Mesenchymal stem cell (in vitro differentiated cells and primary cell): Measurements from ENCODE around the gene KLB.
A peak's percentile ranks its signal among the peaks of the same experiment; 100 is the strongest.

ENCODE experiments used
- DNase-seq: peaks from one replicate; pipeline ENCODE4 v3.0.0-alpha.2; 2013
- H2AFZ ChIP-seq: one replicate; pipeline ENCODE4 v1.6.1; 2013; ENCODE audit warnings: low read depth, mild to moderate bottlenecking, control low read depth, inconsistent platforms, low read length, moderate library complexity
- H2AK5ac ChIP-seq: 2 replicates; pipeline ENCODE4 v1.6.1; 2013; ENCODE audit warnings: low read length, moderate library complexity, mild to moderate bottlenecking, inconsistent platforms; ENCODE audit not compliant: severe bottlenecking
- H2BK120ac ChIP-seq: one replicate; pipeline ENCODE4 v1.6.1; 2013; ENCODE audit warnings: low read depth, mild to moderate bottlenecking, inconsistent platforms, low read length, moderate library complexity
- H2BK12ac ChIP-seq, 2 experiments: one replicate each; pipeline ENCODE4 v1.6.1; 2013; ENCODE audit warnings: inconsistent platforms in 2 of 2, low read length in 2 of 2, mild to moderate bottlenecking in 2 of 2, moderate library complexity in 2 of 2, control low read depth in 1 of 2
- H2BK15ac ChIP-seq: one replicate; pipeline ENCODE4 v1.6.1; 2013; ENCODE audit warnings: mild to moderate bottlenecking, low read depth, inconsistent platforms; ENCODE audit not compliant: poor library complexity, severe bottlenecking
- H2BK5ac ChIP-seq: 2 replicates; pipeline ENCODE4 v1.6.1; 2013; ENCODE audit warnings: low read depth, mild to moderate bottlenecking, low read length, control low read depth, inconsistent platforms; ENCODE audit not compliant: poor library complexity, severe bottlenecking
- H3K14ac ChIP-seq, 2 experiments: one replicate each; pipeline ENCODE4 v1.6.1; 2013; ENCODE audit warnings: inconsistent platforms in 2 of 2, low read length in 2 of 2, control low read depth in 1 of 2, mild to moderate bottlenecking in 1 of 2, moderate library complexity in 1 of 2
- H3K18ac ChIP-seq, 2 experiments: one replicate each; pipeline ENCODE4 v1.6.1; 2013; ENCODE audit warnings: inconsistent platforms in 2 of 2, low read length in 2 of 2, control low read depth in 1 of 2, low read depth in 1 of 2, mild to moderate bottlenecking in 1 of 2
- H3K23ac ChIP-seq, 2 experiments: one replicate each; pipeline ENCODE4 v1.6.1; 2013; ENCODE audit warnings: inconsistent platforms in 2 of 2, low read length in 2 of 2, mild to moderate bottlenecking in 2 of 2, moderate library complexity in 2 of 2, control low read depth in 1 of 2
- H3K27ac ChIP-seq: 2 replicates; pipeline ENCODE4 v1.5.1; 2013; ENCODE audit warnings: mild to moderate bottlenecking, moderate library complexity, low read length, control low read depth, inconsistent platforms; ENCODE audit not compliant: poor library complexity, severe bottlenecking
- H3K27me3 ChIP-seq, 2 experiments: 2 replicates each; pipeline versions ENCODE4 v1.6.1 to v1.7.0; 2013; ENCODE audit warnings: low read length in 2 of 2, mild to moderate bottlenecking in 2 of 2, moderate library complexity in 2 of 2, control low read depth in 1 of 2, inconsistent platforms in 1 of 2; ENCODE audit not compliant: control insufficient read depth in 1 of 2, insufficient read depth in 1 of 2
- H3K36me3 ChIP-seq, 2 experiments: 2 replicates each; pipeline versions ENCODE4 v1.6.1 to v1.7.0; 2013; ENCODE audit warnings: low read length in 2 of 2, control low read depth in 1 of 2, inconsistent platforms in 1 of 2, low read depth in 1 of 2, mild to moderate bottlenecking in 1 of 2; ENCODE audit not compliant: insufficient read depth in 2 of 2, control insufficient read depth in 1 of 2
- H3K4ac ChIP-seq, 2 experiments: one replicate each; pipeline ENCODE4 v1.6.1; 2013; ENCODE audit warnings: inconsistent platforms in 2 of 2, low read length in 2 of 2, mild to moderate bottlenecking in 2 of 2, moderate library complexity in 2 of 2, control low read depth in 1 of 2, low read depth in 1 of 2
- H3K4me1 ChIP-seq: 2 replicates; pipeline ENCODE4 v1.6.1; 2013; ENCODE audit warnings: low read depth, low read length, control low read depth; ENCODE audit not compliant: control insufficient read depth, insufficient read depth
- H3K4me2 ChIP-seq: 2 replicates; pipeline ENCODE4 v1.6.1; 2013; ENCODE audit warnings: low read length, mild to moderate bottlenecking, inconsistent platforms; ENCODE audit not compliant: poor library complexity, severe bottlenecking
- H3K4me3 ChIP-seq, 2 experiments: 2 replicates each; pipeline versions ENCODE4 v1.5.1 to v1.7.0; 2013; ENCODE audit warnings: low read length in 2 of 2, mild to moderate bottlenecking in 2 of 2, control low read depth in 1 of 2, low read depth in 1 of 2; ENCODE audit not compliant: insufficient read depth in 1 of 2
- H3K79me1 ChIP-seq: replicated peaks from 2 replicates; pipeline ENCODE4 v1.6.1; 2013; ENCODE audit warnings: mild to moderate bottlenecking, control low read depth, low read length, inconsistent platforms; ENCODE audit not compliant: poor library complexity, severe bottlenecking
- H3K9ac ChIP-seq: 2 replicates; pipeline ENCODE4 v1.7.0; 2013; ENCODE audit warnings: mild to moderate bottlenecking, low read length, moderate library complexity
- H3K9me3 ChIP-seq: 2 replicates; pipeline ENCODE4 v1.7.0; 2013; ENCODE audit warnings: mild to moderate bottlenecking, low read length; ENCODE audit not compliant: control insufficient read depth
- H4K8ac ChIP-seq: one replicate; pipeline ENCODE4 v1.6.1; 2013; ENCODE audit warnings: inconsistent platforms, mild to moderate bottlenecking, low read length, moderate library complexity
- H4K91ac ChIP-seq: one replicate; pipeline ENCODE4 v1.6.1; 2013; ENCODE audit warnings: mild to moderate bottlenecking, low read length, inconsistent platforms
- WGBS: methylation state at CpG from one replicate; pipeline ENCODE4 v1.1.7; 2013; ENCODE audit warnings: mixed read lengths; 5-methylcytosine and 5-hydroxymethylcytosine counted together

KLB gene

GRCh38 chr4:39450618-39451017 is 43.9 kb downstream of the KLB start:
- no peak overlapping the region for H2BK5ac ChIP-seq
- H3K27ac ChIP-seq: no peak overlapping the region
- H4K8ac ChIP-seq: no peak overlapping the region
- no peak overlapping the region for H3K4ac ChIP-seq
- H3K9ac ChIP-seq: peak overlapping the region; percentile 32
- no peak overlapping the region for H4K91ac ChIP-seq
- peak; percentile 40 for DNase-seq
- H3K27me3 ChIP-seq: no peaks in the 10 kb centered on the region
- no peak overlapping the region for H3K4me2 ChIP-seq
- no peak overlapping the region for H2AK5ac ChIP-seq
- H2AFZ ChIP-seq: no peak overlapping the region
- 57% methylated on average over 2 of the region's 2 CpGs for WGBS
- H3K18ac ChIP-seq: no peak overlapping the region
- H3K23ac ChIP-seq: no peak overlapping the region
- no peak overlapping the region for H3K4me3 ChIP-seq
- H3K79me1 ChIP-seq: peaks cover 5% of the 10 kb centered on the region
- H3K4me1 ChIP-seq: peaks cover 21% of the 10 kb centered on the region
- no peaks in the 10 kb centered on the region for H3K9me3 ChIP-seq
- peaks cover 14 to 64% of the 10 kb centered on the region in 2 experiments for H3K36me3 ChIP-seq
- H2BK120ac ChIP-seq: no peak overlapping the region
- H2BK15ac ChIP-seq: no peak overlapping the region
- H3K14ac ChIP-seq: no peak overlapping the region
- no peak overlapping the region for H2BK12ac ChIP-seq

GRCh38 chr4:39451423-39452023 is 44.8 kb downstream of the KLB start:
- H3K23ac ChIP-seq: no peak overlapping the region
- no peak overlapping the region for H4K8ac ChIP-seq
- no peak overlapping the region for H3K14ac ChIP-seq
- no peak overlapping the region for H2BK120ac ChIP-seq
- WGBS: 98% methylated on average over 5 of the region's 6 CpGs
- H3K36me3 ChIP-seq: peaks cover 15 to 73% of the 10 kb centered on the region in 2 experiments
- peak overlapping the region; percentile 32 for H2AK5ac ChIP-seq
- no peak overlapping the region for H4K91ac ChIP-seq
- H3K4me2 ChIP-seq: no peak overlapping the region
- no peak overlapping the region for H3K9ac ChIP-seq
- peak overlapping the region; percentile 27 for H3K27ac ChIP-seq
- no peak overlapping the region for H3K4ac ChIP-seq
- H3K18ac ChIP-seq: no peak overlapping the region
- no peak overlapping the region for H3K4me3 ChIP-seq
- H2BK15ac ChIP-seq: no peak overlapping the region
- H3K27me3 ChIP-seq: no peaks in the 10 kb centered on the region
- no peak overlapping the region for H2BK5ac ChIP-seq
- H3K79me1 ChIP-seq: peaks cover 5% of the 10 kb centered on the region
- H3K9me3 ChIP-seq: no peaks in the 10 kb centered on the region
- peaks cover 17% of the 10 kb centered on the region for H3K4me1 ChIP-seq
- H2BK12ac ChIP-seq: no peak overlapping the region
- no peak for DNase-seq
- no peak overlapping the region for H2AFZ ChIP-seq

GRCh38 chr4:39452153-39452859 is 45.6 kb downstream of the KLB start:
- Histone ChIP-seq H3K4ac (no peak overlapping the region), H3K9me3 (no peaks in the 10 kb centered on the region), H2AFZ (no peak overlapping the region), H4K91ac (no peak overlapping the region), H2BK5ac (no peak overlapping the region), H3K18ac (no peak overlapping the region), H3K9ac (no peak overlapping the region), H4K8ac (no peak overlapping the region), H3K27ac (no peak overlapping the region), H3K4me2 (no peak overlapping the region), H2BK120ac (no peak overlapping the region), H3K36me3 (peaks cover 15 to 81% of the 10 kb centered on the region in 2 experiments), H3K27me3 (no peaks in the 10 kb centered on the region), H2AK5ac (no peak overlapping the region), H3K23ac (no peak overlapping the region), H3K4me1 (peaks cover 10% of the 10 kb centered on the region), H2BK15ac (no peak overlapping the region), H3K4me3 (no peak overlapping the region), H3K79me1 (peaks cover 5% of the 10 kb centered on the region), H3K14ac (no peak overlapping the region), H2BK12ac (no peak overlapping the region)
- WGBS: 94% methylated on average over 6 of the region's 6 CpGs
- DNase-seq: no peak

GRCh38 chr4:39452860-39453587 is 46.3 kb downstream of the KLB start:
- Histone ChIP-seq H3K9me3 (no peaks in the 10 kb centered on the region), H2BK12ac (no peak overlapping the region), H2AFZ (no peak overlapping the region), H3K79me1 (peaks cover 5% of the 10 kb centered on the region), H4K91ac (no peak overlapping the region), H2BK15ac (no peak overlapping the region), H3K4me3 (no peak overlapping the region), H3K27me3 (no peaks in the 10 kb centered on the region), H2BK5ac (no peak overlapping the region), H3K9ac (no peak overlapping the region), H3K4ac (no peak overlapping the region), H3K23ac (no peak overlapping the region), H3K4me1 (peaks cover 9% of the 10 kb centered on the region), H3K14ac (no peak overlapping the region), H3K18ac (no peak overlapping the region), H3K4me2 (no peak overlapping the region), H3K27ac (no peak overlapping the region), H2AK5ac (no peak overlapping the region), H3K36me3 (peaks cover 15 to 88% of the 10 kb centered on the region in 2 experiments), H2BK120ac (no peak overlapping the region), H4K8ac (no peak overlapping the region)
- DNase-seq: no peak
- WGBS: 96% methylated on average over 11 of the region's 11 CpGs
